NB4 (cell line): Measurements from ENCODE around the gene SENP8.

Experiments used
- MYC ChIP-seq: IDR thresholded peaks from 2 replicates; pipeline ENCODE4 v1.6.1; 2011; ENCODE audit warnings: low read depth, low read length
- POLR2A ChIP-seq: IDR thresholded peaks from 2 replicates; pipeline ENCODE4 v1.6.1; 2011; ENCODE audit warnings: mild to moderate bottlenecking; ENCODE audit not compliant: insufficient read length; ENCODE audit errors: extremely low read depth
- TF ChIP-seq, protein P1 (sequence below): IDR thresholded peaks from one replicate; pipeline ENCODE4 v1.5.1; 2012; ENCODE audit warnings: low read depth, low read length
- TF ChIP-seq, protein P2 (sequence below): IDR thresholded peaks from 2 replicates; pipeline ENCODE4 v1.6.1; 2011; ENCODE audit warnings: low read depth, low read length

DNA sequence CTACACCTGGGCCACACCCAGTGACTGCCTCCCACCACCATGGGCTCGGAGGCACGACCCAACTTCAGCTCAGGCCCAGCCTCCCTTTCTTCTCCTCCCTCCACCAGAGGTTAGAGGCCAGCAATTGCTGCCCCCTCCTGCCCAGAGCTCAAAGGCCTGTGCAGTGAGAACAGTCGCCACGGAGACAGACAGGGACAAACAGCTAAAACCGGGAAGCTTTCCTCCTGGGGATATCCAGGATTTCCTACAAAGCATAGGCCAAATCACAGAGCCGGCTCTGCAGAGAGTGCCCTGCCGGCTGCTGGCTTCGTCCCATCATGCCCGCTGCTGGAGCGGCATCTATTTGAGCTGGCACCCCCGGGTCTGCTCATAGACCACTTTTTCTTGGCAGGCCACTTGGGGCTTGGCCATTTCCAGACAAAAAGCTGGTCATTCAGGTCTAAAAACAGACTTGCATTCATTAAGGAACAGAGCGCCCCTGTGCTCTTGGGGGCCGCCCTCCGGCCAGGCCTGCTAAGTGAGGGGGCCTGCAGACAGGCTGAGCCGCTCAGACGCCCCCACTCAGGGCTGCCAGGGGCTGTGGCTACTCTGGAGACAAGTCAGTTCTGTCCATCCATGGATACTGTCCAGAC, 61.9 kb downstream of the SENP8 start:
- TF ChIP-seq POLR2A (no peak), MYC (no peak)
- TF ChIP-seq, protein P1, sequence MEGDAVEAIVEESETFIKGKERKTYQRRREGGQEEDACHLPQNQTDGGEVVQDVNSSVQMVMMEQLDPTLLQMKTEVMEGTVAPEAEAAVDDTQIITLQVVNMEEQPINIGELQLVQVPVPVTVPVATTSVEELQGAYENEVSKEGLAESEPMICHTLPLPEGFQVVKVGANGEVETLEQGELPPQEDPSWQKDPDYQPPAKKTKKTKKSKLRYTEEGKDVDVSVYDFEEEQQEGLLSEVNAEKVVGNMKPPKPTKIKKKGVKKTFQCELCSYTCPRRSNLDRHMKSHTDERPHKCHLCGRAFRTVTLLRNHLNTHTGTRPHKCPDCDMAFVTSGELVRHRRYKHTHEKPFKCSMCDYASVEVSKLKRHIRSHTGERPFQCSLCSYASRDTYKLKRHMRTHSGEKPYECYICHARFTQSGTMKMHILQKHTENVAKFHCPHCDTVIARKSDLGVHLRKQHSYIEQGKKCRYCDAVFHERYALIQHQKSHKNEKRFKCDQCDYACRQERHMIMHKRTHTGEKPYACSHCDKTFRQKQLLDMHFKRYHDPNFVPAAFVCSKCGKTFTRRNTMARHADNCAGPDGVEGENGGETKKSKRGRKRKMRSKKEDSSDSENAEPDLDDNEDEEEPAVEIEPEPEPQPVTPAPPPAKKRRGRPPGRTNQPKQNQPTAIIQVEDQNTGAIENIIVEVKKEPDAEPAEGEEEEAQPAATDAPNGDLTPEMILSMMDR: no peak
- TF ChIP-seq, protein P2, sequence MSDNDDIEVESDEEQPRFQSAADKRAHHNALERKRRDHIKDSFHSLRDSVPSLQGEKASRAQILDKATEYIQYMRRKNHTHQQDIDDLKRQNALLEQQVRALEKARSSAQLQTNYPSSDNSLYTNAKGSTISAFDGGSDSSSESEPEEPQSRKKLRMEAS: no peak
